NCI-H146 treated with DMSO at 0.1 percent for 48 hours (cell line): ENCODE results near the gene NFIX.

Experiments used
- DNase-seq: peaks from one replicate; lab custom pipeline; 2025; ENCODE audit not compliant: unreplicated experiment; lab: John Stamatoyannopoulos, UW

NFIX gene

GRCh38 chr19:13033819-13034611 is 38.7 kb downstream of the NFIX start:
- DNase-seq, result no peak

- no peak for DNase-seq
Observed at GRCh38 chr19:13034636-13035035, 39.4 kb downstream of the NFIX start.

- no peak for DNase-seq
Observed at GRCh38 chr19:13035820-13036365, 40.6 kb downstream of the NFIX start.

- peak; percentile 96 for DNase-seq
Observed at GRCh38 chr19:13036366-13036976, 41.2 kb downstream of the NFIX start.

- DNase-seq, result no peak
Observed at GRCh38 chr19:13037161-13037560, 41.9 kb downstream of the NFIX start.

- no peak for DNase-seq
Observed at GRCh38 chr19:13037731-13038130, 42.5 kb downstream of the NFIX start.

GRCh38 chr19:13038306-13039210 is 43.3 kb downstream of the NFIX start:
- no peak for DNase-seq

- DNase-seq, result no peak
Observed at GRCh38 chr19:13039211-13039789, 44.0 kb downstream of the NFIX start.

- no peak for DNase-seq
Observed at GRCh38 chr19:13040232-13040947, 45.1 kb downstream of the NFIX start.

GRCh38 chr19:13040948-13041292 is 45.6 kb downstream of the NFIX start:
- DNase-seq, result no peak

GRCh38 chr19:13042443-13043130 is 47.3 kb downstream of the NFIX start:
- no peak for DNase-seq

- no peak for DNase-seq
Observed at GRCh38 chr19:13043285-13043684, 48.0 kb downstream of the NFIX start.

GRCh38 chr19:13044231-13044836 is 49.1 kb downstream of the NFIX start:
- DNase-seq, result peak; percentile 86

- no peak for DNase-seq
Observed at GRCh38 chr19:13045812-13046211, 50.5 kb downstream of the NFIX start.

GRCh38 chr19:13047374-13047773 is 52.1 kb downstream of the NFIX start:
- DNase-seq, result no peak

- DNase-seq, result no peak
Observed at GRCh38 chr19:13050274-13050673, 55.0 kb downstream of the NFIX start.

- DNase-seq, result peak; percentile 73
Observed at GRCh38 chr19:13051557-13052165, 56.4 kb downstream of the NFIX start.

GRCh38 chr19:13052447-13053175 is 57.3 kb downstream of the NFIX start:
- no peak for DNase-seq
